Astrocyte of the spinal cord (primary cell): ENCODE measurements around the gene LPP.

Experiments
- DNase-seq: peaks from one replicate; pipeline ENCODE4 v3.0.0; 2011; ENCODE audit warnings: low read depth, low spot score
- H3K4me3 ChIP-seq: 2 replicates; pipeline ENCODE4 v1.5.1; 2011; ENCODE audit warnings: low read depth, mild to moderate bottlenecking, low read length, moderate library complexity
- in situ Hi-C: cut with HindIII; loops from 2 replicates; pipeline ENCODE4 v1.10.0; 2017; ENCODE audit warnings: low sequenced_read_pairs
- TF ChIP-seq, protein P1 (sequence below): IDR thresholded peaks from 2 replicates; pipeline ENCODE4 v1.5.1; 2012; ENCODE audit warnings: low read depth, mild to moderate bottlenecking, low read length, inconsistent platforms

Gene LPP

DNA sequence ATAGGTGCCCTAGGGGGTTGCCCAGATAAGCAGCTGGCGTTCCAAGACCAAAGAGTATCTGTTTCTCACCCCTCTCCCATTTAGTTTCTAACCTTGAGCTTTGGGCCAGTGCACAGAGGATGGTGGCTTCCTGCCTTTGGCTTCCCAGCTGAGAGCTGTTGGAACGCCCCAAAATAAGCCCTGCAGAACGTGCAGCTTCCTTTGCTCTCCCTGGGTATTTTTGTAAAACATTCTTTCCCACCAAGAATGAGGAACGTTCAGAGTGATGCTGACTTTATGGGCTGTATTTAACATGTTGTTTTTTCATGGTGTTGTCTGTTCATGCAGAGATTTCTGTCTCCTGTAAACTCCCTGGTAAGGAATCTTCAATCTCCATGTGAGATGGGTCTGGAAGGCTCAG is 63.8 kb downstream of the LPP start:
- no peak overlapping the region for H3K4me3 ChIP-seq
- no peak for DNase-seq
- TF ChIP-seq, protein P1, sequence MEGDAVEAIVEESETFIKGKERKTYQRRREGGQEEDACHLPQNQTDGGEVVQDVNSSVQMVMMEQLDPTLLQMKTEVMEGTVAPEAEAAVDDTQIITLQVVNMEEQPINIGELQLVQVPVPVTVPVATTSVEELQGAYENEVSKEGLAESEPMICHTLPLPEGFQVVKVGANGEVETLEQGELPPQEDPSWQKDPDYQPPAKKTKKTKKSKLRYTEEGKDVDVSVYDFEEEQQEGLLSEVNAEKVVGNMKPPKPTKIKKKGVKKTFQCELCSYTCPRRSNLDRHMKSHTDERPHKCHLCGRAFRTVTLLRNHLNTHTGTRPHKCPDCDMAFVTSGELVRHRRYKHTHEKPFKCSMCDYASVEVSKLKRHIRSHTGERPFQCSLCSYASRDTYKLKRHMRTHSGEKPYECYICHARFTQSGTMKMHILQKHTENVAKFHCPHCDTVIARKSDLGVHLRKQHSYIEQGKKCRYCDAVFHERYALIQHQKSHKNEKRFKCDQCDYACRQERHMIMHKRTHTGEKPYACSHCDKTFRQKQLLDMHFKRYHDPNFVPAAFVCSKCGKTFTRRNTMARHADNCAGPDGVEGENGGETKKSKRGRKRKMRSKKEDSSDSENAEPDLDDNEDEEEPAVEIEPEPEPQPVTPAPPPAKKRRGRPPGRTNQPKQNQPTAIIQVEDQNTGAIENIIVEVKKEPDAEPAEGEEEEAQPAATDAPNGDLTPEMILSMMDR: no peak
- in situ Hi-C loops: no loop called here

DNA sequence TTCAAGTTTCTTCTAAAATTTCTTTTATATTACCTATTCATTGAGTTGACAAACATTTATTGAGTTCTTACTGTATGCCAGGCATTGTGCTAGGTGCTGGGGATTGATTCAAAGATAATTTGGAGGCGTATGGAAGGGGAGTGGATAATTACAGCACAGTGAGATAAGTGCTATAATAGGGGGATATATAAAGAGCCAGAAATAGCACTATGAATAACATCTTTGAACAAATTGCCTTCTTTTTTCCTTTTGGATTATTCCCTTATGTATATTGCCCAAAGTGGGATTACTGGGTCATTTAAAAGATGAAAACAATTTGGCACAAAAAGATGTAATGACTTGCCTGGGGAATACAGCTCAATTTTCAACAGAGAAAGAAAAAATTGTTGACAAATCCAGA is 64.6 kb downstream of the LPP start:
- no peak overlapping the region for H3K4me3 ChIP-seq
- TF ChIP-seq, protein P1: no peak
- DNase-seq: no peak
- in situ Hi-C loops: no loop called here

DNA sequence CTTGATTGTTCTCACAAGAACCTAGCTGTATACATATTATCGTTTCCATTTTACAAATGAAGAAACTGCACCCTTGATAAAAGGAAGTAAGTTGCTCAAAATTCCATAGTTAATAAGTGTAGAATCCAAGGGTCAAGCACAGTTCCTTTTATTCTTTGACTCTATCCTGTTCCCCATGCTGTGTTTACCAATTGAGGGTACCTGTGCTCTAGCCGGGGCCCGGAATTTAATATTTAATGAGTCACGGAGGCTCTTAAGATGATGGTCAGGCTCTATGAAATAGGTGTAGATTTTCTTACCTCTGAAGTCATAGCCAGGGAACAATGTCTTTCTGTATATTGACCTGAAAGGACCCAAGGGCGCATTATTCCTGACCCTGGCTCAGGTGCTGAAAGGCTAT is 65.2 kb downstream of the LPP start:
- in situ Hi-C loops: no loop called here
- TF ChIP-seq, protein P1: no peak
- DNase-seq: no peak
- no peak overlapping the region for H3K4me3 ChIP-seq

DNA sequence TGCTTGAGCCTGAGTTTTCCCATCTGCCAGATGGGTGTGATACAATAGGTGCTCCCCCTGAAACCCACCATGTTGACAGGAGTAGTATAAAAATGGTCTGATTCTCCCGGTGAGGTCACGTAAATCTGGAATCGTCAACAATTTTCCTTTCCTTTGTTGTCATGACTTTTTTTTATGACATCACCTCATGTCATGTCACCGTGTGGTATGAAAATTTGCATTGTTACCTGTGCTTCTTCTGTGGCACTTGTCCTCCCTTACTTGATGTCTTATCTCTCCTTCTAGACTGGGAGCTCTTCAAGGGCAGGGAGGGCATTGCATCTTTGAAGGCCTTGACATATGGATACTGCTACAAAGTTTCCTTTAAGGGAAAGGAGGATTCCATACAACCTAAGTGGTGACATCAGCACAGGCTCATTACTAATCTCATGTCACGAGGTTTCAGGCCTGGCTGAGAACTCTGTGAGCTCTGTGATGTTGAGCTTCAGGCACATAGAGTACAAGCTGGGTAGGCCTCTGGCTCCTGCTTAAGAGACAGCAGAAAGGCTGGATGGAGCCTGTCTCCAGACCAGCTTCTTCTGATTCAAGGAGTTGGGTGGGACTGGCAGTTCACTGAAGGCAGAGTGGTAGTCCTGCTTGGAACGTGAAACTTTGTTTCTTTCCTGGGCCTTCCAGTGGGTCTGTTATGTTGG is 66.3 kb downstream of the LPP start:
- in situ Hi-C loops: no loop called here
- no peak overlapping the region for H3K4me3 ChIP-seq
- DNase-seq: no peak
- TF ChIP-seq, protein P1: no peak

DNA sequence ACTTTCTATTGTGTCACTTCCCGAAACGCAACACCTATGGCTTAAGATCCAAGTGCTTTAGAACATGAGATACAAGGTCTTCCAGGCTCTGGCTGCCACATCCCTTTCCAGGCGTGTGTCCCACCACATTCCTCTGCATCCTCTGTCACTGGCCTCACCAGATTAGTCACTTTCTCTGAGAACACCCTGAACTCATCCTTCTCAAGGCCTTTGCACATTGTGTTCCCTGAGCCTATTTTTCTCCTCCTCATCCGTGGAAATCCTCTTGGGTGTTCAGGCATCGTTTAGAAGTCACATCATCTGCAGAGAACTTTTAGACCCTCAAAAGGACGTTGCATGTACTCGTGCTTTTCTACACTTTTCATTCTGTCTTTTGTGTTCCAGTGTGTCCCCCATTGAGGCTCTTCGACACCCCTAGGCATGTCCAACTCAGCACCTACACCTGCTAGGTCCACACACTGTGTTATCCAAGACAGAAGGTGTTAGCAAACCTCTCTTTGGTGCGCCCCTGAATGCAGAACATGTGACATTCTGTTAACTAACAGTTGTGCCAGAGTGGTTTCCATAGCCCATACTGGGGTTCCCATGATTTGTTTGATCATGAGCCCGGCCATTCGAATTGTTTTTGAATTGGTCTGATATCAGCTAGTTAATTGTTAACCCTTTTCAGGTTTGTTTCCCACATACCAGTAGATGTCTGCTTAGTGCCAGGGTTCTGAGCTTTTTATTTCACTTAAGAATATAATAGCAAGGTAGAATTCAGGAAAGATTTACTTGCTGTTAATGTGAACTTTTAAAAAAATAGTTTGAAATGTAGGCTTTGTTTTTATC is 67.2 kb downstream of the LPP start:
- in situ Hi-C loops: no loop called here
- H3K4me3 ChIP-seq: no peak overlapping the region
- DNase-seq: peak; percentile 68
- TF ChIP-seq, protein P1: no peak

DNA sequence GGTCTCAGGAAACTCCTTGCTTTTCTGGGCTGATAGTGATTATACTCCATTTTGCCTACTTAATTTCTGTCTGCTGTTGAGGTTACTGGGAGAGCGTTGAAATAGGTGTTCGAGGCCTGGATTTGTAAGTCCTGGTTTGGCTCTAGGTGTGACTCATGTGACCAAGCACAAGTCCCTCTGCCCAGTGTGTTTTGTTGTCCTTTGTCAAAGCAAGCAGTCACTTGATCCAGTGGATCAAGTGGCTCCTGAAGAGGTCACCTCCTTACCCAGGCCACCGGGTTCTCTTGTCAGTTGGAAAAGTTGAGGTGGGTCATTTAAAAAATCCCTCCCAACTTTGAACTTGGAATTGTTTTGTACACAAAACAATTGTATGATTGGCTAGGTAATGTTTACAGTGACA is 70.0 kb downstream of the LPP start:
- no peak overlapping the region for H3K4me3 ChIP-seq
- TF ChIP-seq, protein P1: no peak
- in situ Hi-C loops: no loop called here
- DNase-seq: no peak
